NCI-H146 treated with DMSO at 0.1 percent for 48 hours (cell line): ENCODE measurements around the gene SOCS3.
A peak's percentile ranks its signal among the peaks of the same experiment; 100 is the strongest.

Experiments
- DNase-seq: peaks from one replicate; lab custom pipeline; 2025; ENCODE audit not compliant: unreplicated experiment; lab: John Stamatoyannopoulos, UW

The SOCS3 gene, protein sequence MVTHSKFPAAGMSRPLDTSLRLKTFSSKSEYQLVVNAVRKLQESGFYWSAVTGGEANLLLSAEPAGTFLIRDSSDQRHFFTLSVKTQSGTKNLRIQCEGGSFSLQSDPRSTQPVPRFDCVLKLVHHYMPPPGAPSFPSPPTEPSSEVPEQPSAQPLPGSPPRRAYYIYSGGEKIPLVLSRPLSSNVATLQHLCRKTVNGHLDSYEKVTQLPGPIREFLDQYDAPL

GRCh38 chr17:78359997-78360370 lies at the start of gene SOCS3:
SOCS3 (minus strand) TSS chr17:78360077; CDS start chr17:78359095, 982 bp downstream.
- DNase-seq = peak; percentile 83

- DNase-seq = peak; percentile 76
Measured at GRCh38 chr17:78409191-78409928, 49.5 kb upstream of the SOCS3 start.

DNA sequence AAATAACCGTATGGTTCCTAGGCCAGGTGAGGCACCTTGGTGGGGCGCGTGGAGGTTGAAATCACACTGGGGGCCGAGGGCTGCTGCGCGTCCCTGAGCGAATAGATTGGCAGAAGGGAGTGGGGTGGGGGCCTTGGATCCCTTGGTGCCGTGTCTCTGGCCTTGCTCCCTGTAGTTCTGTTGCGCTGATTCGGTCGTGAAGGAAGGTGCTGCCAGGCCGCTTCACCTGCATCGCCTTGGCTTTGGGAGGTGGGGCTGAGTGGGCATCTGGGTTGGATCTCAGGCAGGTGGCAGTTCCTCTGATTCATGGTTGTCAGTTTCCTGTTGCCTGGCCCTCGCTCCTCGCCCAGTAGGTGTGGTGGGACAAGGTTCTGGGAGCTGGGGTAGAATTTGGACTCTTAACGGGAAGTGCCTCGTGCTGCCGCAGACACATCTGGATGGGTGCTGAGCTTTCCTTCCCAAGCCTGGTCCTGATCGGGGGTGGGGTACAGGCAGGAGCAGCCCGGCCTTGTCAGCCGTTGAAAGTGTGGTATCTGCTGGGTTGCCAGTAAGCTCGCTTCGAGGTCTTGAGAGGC lies 48.7 kb upstream of the SOCS3 start:
- DNase-seq = no peak

DNA sequence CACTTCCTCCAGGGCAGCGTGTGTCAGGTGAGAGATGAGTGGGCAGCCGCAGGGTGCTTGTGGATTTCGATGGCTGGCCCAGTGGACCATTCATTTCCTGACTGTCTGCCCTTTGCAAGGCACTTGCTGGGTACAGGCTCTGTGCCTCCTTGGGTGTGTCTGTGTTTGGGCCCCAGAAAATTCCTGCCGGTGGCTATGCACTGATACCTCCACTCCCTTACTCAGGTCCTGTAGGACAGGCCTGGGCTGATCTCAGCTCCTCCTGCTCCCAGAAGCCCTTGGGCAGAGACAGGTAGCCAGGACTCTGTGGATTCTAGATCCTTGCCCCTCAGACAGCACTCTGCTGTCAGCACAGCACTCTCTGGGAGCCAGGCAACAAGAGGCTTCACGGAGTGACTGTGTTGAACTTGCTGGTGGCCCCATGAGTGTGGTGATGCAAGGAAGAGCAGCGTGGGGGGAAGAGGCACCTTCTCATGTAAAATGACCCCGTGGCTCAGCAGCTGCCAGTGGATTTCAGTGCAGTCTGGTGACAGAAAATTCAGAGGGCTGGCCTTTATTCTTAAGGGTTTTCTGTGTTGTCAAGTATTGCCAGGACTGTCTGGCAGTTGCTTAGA lies 47.6 kb upstream of the SOCS3 start:
- DNase-seq = no peak

GRCh38 chr17:78406920-78407319 lies 47.0 kb upstream of the SOCS3 start:
- no peak for DNase-seq

DNA sequence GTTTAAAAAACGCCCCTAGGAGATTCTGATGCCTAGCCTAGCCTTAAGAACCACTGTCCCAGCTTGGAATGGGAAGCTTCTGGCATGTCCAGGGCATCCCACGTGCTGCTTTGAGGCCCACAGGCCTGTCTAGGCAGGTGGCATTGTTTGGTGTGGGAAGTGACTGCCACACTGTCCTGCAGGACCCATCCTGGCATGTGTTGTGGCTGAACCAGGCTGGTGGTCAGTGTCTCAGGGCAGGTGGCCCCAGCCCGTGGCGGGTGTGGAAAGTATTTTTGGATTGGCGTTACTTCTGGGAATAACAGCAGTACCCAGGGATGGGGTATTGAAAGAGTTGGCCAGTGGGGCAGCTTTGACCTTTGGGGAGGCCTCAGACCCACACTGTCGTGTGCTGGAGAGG lies 46.5 kb upstream of the SOCS3 start:
- DNase-seq = no peak

DNA sequence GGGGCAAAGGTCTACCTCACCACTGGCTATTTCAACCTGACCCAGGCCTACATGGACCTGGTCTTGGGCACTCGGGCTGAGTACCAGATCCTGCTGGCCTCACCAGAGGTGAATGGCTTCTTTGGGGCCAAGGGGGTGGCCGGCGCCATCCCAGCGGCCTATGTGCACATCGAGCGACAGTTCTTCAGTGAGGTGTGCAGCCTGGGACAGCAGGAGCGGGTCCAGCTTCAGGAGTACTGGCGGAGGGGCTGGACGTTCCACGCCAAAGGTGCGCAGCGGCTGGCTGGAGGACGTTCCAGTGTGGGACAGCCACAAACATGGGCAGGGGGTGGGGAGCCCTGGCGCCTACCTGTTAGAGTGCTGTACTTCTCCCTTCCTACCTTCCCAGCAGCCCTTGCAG lies 43.9 kb upstream of the SOCS3 start:
- DNase-seq = no peak

DNA sequence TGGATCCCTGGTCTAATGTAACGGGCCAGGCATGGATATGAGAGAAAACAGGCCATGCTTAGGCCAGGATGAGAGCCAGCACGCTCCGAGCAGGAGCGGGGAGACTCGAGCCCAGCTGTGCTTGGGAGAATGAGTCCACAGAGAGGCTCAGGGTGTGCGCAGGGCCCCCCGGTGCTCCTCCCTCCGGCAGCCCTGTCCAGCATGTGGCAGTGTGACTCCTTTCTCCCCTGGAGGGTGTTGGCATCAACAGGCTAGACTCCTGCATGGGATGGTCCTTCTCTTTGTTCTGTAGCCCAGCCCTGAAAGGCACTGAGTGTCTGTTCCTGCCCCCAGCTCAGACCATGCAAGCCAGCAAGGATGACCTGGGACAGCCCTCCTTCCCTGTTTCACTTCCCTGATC lies 42.0 kb upstream of the SOCS3 start:
- DNase-seq = no peak

GRCh38 chr17:78401246-78401645 lies 41.4 kb upstream of the SOCS3 start:
- DNase-seq = no peak

GRCh38 chr17:78400581-78401240 lies 40.8 kb upstream of the SOCS3 start:
- no peak for DNase-seq

DNA sequence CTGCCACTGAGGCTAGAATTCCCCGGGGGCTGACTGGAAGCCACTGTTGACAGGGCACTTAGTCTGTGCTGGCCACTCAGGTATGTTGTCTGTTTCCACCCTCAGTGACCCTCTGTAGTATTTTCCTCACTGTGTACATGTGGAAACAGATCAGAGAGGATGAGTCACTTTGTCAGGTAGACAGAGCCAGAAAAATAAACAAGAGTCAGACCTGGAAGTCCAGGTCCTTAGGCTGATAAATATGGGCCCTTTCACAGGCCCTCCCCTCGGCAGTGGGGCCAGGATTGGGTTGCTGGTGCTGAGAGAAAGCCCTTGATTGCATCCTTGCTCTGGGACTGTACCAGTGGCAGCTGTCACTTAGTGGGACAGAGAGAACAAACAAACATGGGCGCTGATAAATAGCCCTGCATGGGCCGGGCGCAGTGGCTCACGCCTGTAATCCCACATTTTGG lies 39.8 kb upstream of the SOCS3 start:
- no peak for DNase-seq

DNA sequence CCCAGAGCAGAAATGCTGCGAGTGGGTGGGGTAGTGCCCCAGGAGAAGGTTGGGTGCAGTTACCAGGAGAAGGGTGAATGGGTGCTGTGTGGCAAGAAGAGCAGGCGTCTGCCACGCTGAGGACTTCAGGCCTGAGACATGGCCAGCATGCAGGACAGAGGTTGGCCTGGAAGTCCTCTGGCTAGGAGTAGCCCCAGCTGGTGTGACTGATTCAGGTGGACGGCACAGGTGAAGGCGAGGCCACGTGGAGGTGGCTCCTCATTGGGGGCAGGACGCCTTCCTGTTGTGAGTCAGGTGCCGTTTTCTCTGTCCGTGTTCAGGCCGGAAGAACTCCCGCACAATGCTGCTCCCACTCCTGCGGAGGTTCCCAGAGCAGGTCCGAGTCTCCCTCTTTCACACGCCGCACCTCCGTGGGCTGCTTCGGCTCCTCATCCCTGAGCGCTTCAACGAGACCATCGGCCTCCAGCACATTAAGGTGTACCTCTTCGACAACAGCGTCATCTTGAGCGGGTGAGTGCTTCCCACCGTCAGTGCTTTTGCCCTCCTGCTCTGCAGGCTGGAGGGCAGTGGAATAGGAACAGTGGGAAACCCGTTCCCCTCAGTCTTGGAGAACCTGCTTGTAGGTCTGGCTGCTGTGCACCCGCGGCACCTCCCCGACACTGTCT lies 39.3 kb upstream of the SOCS3 start:
- DNase-seq = no peak

- DNase-seq = no peak
Measured at GRCh38 chr17:78398390-78398789, 38.5 kb upstream of the SOCS3 start.

- no peak for DNase-seq
Measured at GRCh38 chr17:78397681-78398101, 37.8 kb upstream of the SOCS3 start.

DNA sequence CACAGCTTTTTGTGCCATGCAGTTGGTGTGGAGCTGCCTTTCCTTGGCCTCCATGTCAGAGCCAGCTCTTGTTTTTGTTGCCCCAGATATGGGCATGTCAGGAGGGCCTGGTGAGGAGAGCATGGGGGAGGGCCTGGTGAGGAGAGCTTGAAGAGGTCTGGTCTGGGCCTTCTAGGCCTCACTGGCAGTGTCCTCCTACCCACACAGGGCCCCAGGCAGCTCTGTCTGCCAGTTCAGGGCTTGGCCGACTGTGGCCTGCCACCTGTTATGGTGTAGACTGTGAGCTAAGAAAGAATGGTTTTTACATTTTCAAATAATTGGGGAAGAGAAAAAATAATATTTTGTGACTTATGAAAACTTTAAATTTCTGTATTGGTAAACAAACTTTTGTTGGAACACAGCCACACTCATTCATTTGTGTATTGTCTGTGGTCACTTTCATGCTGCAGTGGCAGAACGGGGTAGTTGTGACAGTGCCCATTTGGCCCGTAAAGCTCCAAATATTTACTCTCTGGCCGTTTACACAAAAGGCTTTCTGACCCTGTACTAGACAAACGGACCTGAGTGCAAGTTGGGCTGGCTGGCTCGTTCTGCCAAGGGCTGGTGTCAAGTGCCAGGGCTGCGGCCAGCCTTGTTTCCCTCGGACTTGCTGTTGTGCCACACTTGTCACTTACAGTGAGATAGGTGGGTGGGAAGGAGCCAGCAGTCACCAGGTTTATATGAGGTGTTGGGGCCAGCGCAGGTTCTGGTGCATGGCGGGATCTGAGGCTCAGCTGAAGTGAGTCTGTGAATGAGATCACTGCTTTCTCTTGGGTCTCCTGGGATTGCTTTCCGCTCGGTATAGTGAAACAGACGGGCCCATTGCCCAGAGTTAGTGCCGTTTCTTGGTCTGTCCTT lies 36.8 kb upstream of the SOCS3 start:
- no peak for DNase-seq

- DNase-seq = no peak
Measured at GRCh38 chr17:78395155-78395554, 35.3 kb upstream of the SOCS3 start.

- peak; percentile 99 for DNase-seq
Measured at GRCh38 chr17:78394209-78394608, 34.3 kb upstream of the SOCS3 start.

DNA sequence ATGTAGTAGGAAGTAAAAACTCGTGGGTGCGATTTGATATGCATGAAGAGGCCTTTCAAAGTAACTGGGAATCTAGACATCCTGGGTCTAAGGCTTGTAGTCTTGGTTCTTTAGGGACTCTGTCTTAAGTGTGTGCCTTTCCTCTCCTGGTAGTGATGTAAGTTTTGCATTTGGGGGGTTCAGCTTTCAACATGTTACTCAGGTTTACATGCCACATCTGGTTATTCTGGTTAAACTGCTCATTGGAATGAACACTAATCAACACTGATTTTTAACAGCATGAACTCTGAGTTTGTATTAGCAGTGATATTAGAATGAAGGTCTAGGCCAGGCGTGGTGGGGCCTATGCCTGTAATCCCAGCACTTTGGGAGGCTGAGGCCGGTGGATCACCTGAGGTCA lies 33.7 kb upstream of the SOCS3 start:
- DNase-seq = no peak

DNA sequence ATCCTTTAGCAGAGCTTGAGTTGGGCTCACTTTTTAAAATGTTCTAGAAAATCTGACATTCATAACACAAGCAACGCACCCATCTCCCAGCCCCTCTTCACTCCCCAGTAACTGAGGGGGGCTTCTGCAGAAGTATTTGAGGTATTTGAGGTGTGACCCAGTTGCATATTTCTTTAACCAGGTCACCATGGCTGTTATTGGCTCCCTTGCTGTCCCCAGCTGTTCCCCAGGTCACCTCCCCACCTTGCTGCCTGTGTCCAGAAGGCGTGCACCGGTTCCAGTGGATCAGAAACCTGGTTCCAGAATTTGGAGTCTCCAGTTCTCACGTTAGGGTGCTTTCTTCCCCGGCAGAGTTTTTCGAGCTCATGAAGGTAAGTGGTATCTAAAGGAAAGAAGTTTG lies 32.4 kb upstream of the SOCS3 start:
- no peak for DNase-seq

DNA sequence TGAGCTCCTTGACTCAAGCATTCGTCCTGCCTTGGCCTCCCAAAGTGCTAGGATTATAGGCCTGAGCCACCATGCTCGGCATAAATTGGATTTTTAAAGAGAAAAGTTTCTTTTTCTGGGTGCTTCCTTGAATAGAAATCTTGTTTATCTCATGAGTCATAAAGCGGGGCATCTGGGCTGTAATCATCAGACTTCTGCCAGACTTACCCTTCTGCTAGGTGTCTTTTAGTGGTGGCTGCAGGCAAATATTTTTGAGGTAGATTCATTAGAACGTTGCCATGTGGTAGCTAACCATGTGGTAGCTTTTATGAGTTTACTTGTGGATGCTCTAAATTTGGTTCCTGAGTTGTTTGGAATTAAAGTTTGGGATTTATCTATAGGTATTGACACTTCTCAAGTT lies 32.0 kb upstream of the SOCS3 start:
- DNase-seq = no peak
